Measurements from ENCODE around the gene AUP1.

The AUP1 gene

DNA sequence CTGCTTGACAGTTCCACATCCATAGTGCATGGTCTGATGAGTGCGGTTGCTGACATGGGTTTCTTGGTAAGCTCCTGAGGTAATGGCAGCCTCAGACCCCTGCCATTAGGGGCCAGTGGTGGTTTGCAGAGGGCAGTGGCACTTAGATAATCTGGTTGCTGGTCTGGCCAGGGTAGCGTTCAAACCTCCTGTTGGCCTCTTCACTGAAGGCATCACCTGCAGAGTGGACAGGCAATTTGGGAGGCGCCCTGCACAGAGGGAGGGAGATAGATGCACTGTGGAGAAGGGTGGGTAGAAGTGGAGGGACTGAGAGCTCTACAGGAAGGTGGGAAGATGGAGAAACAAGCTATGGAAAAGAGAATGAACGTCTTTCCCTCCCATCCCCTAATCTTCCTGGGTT, 4.0 kb upstream of the AUP1 start:
- no peak for DNase-seq

DNA sequence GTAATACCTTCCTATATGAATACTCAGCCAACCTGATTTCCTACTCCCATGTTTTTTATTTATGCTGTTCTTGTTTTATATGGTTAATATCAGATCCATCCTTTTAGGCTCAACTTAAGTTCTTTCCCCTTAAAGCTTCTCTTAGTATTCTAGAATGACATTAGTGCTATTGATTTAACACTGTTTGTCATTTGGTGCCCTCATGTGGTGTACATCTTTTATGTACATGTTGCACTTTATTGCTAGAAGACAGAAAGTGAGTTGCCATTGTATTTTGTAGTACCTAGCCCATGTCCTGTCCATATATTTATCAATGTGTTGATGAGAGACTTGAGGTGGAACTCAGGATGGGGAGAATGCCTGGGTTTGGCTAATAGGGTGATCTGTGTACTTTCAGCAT, 2.7 kb upstream of the AUP1 start:
- DNase-seq: peak in 1 of 2 donors; percentile 59

GRCh38 chr2:74531666-74532065, 2.2 kb upstream of the AUP1 start:
- no peak for DNase-seq

GRCh38 chr2:74530239-74531187, 1.0 kb upstream of the AUP1 start:
- peak; percentile 66 to 70 for DNase-seq

- DNase-seq: peak in 1 of 2 donors; percentile 13
Observed at GRCh38 chr2:74528600-74529356, 728 bp downstream of the AUP1 start.

DNA sequence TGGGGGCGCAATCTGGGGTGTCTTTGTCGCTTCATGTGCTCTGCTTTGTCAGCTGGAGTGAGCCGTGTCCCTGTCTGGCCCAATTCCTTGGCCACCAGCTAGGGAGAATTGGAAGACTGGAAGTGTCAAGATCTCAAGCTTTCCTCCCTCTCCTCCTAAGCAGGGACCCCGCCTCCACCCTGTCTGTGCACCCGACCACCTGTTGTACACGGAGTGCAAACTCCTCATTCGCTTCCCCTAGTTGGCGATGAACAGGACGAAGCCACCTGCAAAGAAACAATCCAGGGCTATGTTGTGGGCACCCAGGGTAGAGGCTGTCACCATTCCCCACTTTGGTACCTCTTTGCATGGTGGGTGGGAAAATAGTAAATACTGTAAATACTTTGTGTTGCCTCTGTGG, 1.8 kb downstream of the AUP1 start:
- DNase-seq: no peak

DNA sequence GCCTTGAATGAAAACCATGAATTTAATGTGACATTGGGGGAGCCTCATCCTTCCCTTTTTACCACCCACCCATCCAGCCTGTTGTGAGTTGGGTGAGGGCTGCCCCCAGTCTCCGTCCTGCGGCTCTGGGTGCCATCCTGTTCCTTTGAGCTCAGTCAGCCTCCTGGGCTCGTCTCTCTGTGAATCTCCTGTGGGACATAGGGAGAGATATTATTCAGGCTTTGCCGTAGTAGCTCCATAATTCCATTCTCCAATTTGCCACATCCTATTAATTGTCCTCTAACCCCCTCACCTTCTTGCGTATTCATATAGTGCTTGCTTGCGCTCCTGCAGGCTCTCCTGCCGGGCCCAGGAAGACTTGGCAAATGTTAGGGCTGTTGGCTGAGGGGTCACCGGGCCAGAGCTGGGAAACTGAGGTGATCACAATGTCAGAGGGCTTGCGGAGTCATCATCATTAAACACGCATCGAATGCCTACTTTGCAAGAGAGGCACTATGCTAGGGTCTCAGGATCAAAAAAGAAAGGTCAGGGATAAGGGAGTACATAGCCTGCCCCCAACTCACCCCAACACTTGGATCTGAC, 2.8 kb downstream of the AUP1 start:
- DNase-seq: no peak

- peak; percentile 48 to 66 for DNase-seq
Observed at GRCh38 chr2:74525717-74526648, 3.5 kb downstream of the AUP1 start, which contains the start of gene DQX1. DQX1 (minus strand) TSS chr2:74526231; CDS start chr2:74525729, 502 bp downstream.

DNA sequence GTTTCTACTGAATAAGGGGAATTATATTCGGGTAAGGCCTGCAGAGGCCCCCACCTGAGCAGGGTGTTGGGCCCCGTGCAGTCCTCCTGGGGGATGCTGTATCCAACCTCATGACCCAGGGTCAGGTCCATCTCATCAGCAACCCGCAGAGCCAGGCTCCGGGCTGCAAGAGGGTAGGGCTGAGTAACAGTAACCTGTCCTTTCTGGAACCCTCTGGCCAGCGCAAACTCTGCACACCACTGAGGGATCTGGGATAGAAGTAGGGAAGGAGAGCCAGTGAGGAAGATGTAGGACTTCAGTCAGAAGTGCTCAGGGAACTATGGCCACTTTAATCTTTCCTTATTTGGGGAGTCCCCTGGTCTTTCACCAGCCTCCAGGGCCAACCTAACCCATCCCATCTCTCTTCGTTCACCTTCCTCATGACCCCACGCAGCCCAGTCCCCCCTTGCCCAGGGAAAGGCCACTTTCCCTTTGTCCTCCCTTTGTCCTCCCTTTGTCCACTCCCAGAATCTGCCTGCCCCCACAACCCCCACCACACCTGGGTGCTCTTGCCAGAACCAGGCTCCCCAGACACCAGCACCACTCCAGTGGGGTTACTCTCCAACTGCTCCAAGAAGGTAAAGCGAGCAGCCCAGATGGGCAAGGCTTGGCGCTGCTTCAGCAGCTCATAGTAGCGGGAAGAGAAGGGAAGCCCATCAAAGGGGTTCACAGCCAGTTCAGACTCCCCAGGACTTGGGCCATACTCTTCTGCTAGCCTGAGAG, 4.4 kb downstream of the AUP1 start:
- no peak for DNase-seq

DNA sequence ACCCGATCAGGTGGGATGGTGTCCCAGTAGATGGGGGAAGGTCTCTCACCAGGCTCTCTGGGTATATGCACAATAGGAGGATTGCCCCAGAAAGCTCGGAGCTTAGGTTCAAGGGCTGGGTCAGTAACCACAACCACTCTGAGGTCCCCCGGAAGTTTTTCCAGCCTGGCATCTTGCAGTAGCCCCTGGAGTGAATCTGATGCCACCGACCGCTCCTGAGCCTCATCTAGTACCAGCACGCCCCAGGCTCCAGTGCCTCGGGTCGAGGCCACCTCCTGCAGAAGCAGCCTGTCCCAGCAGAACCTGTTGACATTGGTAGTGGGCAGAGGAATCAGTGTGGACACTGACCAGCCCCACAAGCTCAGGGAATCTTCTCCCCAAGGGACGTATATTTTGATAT, 5.5 kb downstream of the AUP1 start:
- no peak for DNase-seq

DNA sequence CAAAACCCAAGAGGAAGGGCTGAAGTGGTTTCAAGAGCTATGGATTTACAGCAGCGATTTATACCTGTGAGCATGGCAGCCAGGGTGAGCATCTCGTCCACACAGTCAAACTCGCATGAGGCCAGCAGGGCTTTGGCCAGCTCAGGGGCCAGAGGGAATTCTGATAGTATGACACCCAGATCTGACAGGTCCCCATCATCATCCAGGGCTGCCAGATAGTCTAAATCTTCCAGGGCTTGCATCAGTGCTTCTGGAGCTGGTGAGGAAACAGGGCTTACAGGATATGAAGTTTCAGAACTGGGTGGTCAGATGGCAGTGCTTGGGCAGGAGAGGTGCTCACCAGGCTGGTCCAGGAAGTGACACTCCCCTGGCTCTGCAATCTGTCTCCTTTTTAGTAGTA, 7.0 kb downstream of the AUP1 start:
- DNase-seq: no peak

DNA sequence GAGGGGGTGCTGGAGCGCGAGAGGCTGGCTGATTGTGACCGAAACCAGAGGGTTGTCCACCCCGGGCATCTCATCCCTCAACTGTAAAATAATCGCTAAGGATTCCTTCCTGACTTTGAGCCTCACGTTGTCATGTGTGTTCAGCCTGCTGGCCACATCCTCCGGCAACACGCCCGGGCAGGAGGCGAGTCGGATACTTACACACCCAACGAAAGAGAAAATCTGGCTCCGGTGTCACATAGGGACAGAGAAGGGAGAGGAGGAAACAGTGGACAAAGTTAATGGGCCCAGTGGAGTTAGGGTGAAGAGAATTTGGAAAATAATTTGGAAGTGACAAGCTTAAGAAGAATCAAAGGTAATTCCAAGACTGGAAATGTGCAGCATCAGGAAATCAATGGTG, 12.9 kb downstream of the AUP1 start:
- no peak for DNase-seq

GRCh38 chr2:74515981-74516633, 13.4 kb downstream of the AUP1 start:
- DNase-seq: peak; percentile 78 to 80

DNA sequence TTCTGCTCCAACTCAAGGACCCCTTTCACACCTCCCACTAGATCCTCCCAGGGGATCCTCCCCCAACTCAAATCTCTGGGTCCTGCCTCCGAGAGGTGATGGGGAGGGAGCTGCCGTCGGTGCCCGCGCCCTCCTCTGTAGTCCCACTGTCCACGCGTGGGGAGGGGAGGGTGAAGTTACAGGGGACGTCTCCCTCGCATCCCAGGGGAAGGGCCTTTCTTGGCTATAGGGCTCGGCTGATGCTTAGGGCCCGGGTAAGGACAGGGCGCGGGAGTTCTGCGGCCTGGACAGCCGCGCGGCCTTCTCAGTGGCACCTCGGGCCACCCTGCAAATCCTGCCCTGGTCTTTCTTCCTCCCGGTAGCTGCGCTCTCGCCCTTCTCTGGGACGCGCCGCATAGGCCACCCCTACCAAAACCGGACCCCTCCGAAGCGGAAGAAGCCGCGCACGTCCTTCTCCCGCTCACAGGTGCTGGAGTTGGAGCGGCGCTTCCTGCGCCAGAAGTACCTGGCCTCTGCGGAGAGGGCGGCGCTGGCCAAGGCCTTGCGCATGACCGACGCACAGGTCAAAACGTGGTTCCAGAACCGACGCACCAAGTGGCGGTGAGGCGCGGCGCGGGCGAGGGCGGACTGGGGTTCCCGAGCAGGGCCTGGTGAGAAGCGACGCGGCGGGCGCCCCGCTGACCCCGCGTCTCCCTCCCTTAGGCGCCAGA, 14.1 kb downstream of the AUP1 start:
- DNase-seq: no peak

- no peak for DNase-seq
Observed at GRCh38 chr2:74514368-74515270, 14.9 kb downstream of the AUP1 start, which contains the start of gene TLX2. TLX2 (plus strand) TSS chr2:74514450; CDS start chr2:74514807, 357 bp downstream.

GRCh38 chr2:74513605-74514367, 15.7 kb downstream of the AUP1 start:
- no peak for DNase-seq

GRCh38 chr2:74512744-74513604, 16.5 kb downstream of the AUP1 start:
- no peak for DNase-seq

Measured in CD4-positive, alpha-beta T cell treated with Interleukin-1 beta for 1 hour (primary cell).